Measurements from ENCODE around the gene LEF1.

The LEF1 gene

GRCh38 chr4:108168671-108169523, at the start of gene LEF1:
Gene LEF1, minus strand, starts transcription at chr4:108168932. Its CDS starts 1,165 bp downstream, at chr4:108167767.
- no peak for DNase-seq

DNA sequence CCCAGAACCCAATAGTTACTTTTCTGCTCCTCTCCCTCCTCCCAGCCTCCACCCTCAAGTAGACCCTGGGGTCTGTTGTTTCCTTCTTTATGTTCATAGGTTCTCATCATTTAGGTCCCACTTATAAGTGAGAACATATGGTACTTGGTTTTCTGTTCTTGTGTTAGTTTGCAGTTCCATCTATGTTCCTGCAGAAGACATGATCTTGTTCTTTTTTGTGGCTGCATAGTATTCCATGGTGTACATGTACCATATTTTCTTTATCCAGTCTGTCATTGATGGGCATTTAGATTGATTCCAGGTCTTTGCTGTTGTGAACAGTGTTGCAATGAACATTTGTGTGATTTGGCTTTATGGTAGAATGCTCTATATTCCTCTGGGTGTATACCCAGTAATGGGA, 47.8 kb upstream of the LEF1 start:
- no peak for DNase-seq

DNA sequence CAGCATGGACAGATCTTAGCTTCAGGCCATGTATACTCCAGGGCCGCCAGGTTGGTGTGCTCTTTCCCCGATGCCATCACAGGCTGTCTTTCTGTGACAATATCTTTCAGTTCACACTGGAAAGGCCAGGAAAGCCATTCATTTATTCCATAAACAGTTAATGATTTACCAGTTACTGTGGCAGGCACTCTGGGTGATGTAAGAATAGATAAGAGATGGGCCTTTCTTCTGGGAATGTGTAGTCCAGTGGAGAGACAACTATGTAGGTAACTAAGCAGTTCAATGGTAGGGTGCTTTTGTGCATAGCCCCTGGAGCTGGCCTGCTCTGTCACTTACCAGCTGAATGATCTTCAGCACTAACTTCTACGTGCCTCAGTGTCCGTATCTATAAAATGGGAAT, 46.3 kb upstream of the LEF1 start:
- no peak for DNase-seq

DNA sequence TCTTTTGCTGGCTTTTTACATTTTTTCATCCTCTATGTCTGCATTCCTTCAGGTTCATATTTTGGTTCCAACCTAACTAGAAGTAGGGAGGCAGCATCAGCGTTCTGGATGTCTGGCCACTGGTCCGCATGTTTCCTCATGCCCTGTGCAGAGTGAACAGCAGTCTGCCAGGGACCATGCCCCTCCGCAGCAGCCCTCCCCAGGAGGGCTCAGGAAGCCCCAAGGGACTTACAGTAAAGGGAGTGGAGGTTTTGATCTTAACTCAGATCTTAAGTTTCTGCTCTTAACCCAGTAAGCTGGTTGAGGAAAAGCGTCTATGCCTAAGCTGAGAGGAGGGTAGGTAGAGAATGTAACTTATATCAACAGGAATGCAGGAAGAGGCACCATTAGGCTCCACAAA, 45.0 kb upstream of the LEF1 start:
- no peak for DNase-seq

GRCh38 chr4:108213308-108213707, 44.6 kb upstream of the LEF1 start:
- no peak for DNase-seq

GRCh38 chr4:108210989-108211835, 42.5 kb upstream of the LEF1 start:
- DNase-seq = no peak

DNA sequence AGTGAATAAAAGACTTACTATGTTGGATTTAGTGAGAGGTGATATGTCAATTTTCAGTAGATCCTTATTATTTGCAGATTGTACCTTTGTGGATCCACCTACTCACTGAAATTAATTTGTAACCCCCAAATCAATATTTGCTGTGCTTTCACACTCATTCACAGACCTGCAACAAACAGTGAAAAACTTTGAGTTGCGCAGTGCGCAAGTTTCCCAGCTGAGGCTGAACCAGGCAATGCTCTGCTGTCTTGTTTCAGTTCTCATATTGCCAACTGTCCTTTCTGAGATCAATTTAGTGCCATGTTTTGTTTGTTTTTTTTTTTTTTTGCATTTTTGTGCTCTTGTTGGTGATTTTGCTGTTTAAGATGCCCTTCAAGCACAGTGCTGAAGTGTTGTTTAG, 40.8 kb upstream of the LEF1 start:
- no peak for DNase-seq

DNA sequence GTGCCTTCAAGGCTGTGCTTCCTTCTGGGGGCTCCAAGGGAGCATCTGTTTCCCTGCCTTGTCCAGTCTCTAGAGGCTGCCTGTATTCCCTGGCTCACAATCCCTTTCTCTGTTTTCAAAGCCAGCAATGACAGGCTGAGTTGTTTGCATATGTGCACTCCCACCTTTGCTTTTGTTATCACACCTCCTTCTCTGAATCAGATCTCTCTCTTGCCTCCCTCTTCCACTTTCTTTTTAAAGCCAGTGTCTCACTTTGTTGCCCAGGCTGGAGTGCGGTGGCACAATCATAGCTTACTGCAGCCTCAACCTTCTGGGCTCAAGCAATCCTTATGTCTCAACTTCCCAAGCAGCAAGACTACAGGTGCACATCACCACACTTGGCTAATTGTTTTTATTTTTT, 37.1 kb upstream of the LEF1 start:
- no peak for DNase-seq

DNA sequence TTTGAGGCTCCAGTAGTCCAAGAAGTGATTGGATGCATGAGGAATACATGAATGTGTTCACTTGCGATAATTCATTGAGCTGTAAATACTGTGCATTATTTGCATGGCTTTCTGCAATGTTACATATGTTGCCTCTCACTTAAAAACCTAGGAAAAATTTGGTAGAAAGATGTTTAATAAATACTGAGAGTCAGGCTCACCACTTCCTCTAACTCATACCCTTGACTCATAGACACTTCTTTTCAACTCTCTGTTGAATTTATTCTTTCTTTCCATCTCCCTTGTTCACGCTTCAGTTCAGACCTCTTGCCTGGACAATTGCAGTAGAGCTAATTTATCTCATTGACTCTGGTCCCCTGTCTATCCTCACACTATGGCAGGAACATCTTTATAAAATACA, 35.8 kb upstream of the LEF1 start:
- DNase-seq = no peak

GRCh38 chr4:108203377-108203776, 34.6 kb upstream of the LEF1 start:
- no peak for DNase-seq

DNA sequence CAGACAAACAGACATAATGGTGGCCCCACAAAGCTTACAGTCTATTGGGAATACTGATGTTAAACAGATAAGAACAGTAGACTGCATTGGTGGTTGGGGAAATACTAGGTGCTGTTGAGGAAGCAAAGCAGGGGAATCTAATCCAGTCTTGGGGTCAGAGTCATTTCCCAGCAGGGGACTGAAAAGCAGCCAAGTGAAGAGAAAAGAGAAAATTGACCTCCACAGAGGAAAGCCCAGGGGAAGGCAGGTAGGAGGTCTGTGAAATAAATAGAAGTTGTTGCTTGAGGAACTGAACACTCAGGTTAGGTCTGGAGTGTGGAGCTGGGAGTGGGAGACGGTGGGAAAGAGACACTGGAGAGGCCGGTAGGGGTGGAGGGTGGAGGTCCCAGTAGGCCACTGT, 33.0 kb upstream of the LEF1 start:
- no peak for DNase-seq

DNA sequence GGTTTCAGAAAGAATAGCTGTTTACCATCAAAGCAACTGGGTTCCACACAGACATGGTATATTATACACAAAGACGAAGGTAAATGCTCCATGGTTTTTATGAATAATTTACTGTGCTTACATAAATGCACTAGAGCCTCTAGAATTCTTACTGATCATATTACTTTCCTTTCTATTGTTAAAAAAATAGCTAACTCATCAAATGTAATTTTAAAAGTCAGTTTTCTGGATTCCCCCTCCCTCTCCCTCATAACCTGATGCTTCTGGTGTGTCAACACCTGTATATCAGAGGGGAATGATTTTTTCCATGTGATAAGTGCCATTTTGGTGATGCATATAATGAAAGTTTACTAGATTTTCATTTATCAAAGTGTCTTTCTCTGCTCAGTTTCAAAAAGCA, 31.1 kb upstream of the LEF1 start:
- DNase-seq = no peak

DNA sequence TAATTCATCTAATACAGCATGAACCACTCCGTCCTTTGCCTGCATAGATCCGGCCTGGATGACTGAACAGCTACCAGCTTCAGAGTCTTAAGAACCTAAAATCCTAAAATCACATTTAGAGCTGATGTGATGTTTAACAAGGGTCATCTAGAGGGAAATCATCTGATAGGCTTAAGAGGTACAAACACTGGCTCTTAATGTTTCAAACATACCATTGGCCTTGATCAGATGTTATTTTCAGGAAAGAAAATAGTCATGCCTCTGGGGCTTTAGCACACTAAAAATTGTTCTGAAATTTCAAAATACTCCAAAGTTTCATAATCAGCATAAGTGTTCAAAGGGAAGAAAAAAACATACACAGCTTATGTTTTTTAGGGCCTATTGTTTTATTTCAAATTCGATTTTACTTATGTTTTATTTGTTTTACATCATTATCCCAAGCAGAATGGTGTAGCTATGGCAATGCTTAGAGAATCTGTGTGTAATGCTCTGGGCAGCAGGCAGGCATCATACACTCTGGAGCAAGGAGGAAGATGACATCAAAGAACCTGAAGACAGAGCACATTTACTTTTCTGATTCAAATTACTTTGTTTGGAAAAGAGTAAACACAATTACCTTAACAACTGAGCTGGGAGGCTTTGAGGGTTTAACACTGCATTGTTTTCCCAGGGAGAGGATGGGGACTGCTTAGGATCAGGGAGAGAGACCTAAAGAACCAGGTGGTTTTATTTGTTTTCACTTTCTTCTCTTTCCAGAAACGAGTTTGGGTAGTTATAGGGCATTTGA, 25.3 kb upstream of the LEF1 start:
- no peak for DNase-seq

GRCh38 chr4:108192935-108193334, 24.2 kb upstream of the LEF1 start:
- DNase-seq = no peak

DNA sequence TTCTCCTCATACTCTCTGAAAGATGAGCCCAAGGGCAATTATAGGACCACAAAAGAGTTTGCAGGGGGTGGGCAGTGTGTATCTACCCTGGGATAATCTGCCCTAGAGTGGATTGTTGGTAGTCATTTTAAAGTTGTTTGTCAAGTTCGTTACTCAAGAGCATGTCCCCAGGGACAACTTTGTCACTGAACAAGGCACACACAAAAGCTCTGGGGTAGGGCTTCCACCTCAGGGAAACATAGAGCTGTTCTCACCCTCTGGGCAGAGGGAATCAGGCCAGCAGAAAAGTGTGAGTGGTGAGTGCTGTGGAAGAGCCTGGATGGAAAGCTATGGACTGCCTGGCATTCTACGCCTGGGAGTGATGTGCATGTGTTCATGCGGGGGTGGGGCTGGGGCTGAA, 23.3 kb upstream of the LEF1 start:
- DNase-seq = no peak

- DNase-seq = no peak
Observed at GRCh38 chr4:108191269-108191914, 22.7 kb upstream of the LEF1 start.

GRCh38 chr4:108188770-108189169, 20.0 kb upstream of the LEF1 start:
- no peak for DNase-seq

DNA sequence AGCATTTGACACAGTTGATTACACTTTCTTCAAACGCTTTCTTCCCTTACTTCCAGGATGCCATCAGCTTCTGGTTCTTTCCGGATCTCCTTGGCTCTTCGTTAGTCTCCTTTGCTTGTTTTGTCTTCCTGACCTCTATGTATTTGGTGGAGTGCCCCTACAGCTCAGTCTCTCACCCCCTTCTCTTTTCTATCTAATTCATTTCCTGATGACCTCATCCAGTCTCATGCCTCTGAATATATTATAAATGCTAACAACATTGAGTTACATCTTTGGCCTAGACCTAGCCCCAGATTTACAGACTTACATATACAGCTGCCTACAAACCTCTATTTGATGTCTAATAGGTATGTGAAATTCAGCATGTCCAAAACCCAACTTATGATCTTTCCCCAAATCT, 16.5 kb upstream of the LEF1 start:
- DNase-seq = no peak

DNA sequence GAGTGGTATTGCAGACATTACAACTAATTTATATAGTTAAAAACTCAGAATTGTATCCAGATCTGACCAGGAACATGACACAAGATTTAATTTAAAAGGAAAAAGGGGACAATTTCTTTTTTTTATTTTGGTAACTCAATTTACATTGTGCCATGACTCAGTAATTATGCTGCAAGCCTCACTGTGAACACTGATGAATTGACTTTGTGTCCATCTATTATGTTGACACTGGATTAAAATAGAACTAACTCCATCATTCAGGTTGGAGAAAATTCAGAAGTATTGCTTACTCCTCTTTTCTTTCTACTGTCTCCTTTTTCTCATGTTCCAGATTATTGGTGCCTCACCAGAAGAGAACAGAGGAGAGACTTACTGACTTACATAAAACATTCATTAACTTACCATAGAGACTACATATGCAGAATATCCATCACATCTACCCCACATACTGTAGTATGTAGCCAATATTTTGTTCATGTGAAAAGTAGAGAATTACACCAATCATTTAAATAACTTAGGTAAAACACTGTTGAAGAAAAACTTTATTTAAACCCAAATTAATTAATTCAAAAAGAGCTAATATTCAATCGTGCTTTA, 15.8 kb upstream of the LEF1 start:
- DNase-seq = no peak

- no peak for DNase-seq
Observed at GRCh38 chr4:108181704-108182103, 13.0 kb upstream of the LEF1 start.

DNA sequence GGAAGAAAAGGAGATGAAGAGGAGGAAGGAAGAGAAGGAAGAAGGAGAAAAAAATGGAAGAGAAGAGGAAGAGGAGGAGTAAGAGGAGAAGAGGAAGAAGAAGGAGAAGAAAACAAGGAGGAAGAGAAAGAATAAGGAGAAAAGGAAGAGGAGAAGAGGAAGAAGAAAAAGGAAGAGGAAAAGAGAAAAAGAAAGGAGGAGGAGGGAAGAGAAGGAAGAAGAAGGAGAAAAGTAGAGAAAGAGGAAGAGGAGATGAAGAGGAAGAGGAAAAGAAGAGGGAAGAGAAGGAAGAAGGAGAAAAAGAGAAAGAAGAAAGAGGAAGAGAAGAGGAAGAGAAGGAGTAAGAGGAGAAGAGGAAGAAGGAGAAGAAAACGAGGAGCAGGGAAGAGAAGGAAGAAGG, 11.8 kb upstream of the LEF1 start:
- DNase-seq = no peak

DNA sequence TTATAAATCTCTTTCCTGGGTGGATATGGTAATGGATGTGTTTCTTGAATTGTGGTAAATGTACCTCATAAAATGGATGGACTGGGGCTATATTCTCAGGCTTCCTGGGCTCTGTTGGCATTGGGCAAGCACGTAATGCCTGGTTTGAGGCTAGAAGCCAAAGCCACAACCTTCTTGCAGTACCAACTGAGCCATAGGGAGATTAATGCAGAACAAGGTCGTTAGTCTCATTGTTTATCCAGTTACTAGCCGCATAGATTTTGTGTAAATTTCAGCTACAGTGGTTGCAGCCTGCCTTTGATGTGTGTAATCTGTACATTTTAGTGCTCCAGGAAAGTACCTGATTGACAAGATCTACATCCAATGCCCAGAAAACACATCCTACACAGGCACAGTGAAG, 7.2 kb upstream of the LEF1 start:
- DNase-seq = no peak

GRCh38 chr4:108174856-108175255, 6.1 kb upstream of the LEF1 start:
- no peak for DNase-seq

Data from GDM1 (cell line).